NT2/D1 (cell line): ENCODE results near the gene STAT4.

Source experiments
- DNase-seq: peaks from one replicate; pipeline ENCODE4 v3.0.0-alpha.2; 2011; ENCODE audit warnings: low read depth, low spot score
- H3K27me3 ChIP-seq: 2 replicates; pipeline ENCODE4 v1.6.0; 2011; ENCODE audit warnings: mild to moderate bottlenecking; ENCODE audit not compliant: insufficient read length, insufficient read depth
- H3K36me3 ChIP-seq: 2 replicates; pipeline ENCODE4 v1.6.1; 2011; ENCODE audit warnings: mild to moderate bottlenecking, low read length, mixed read lengths; ENCODE audit not compliant: insufficient read depth, insufficient read length
- H3K4me1 ChIP-seq: 2 replicates; pipeline ENCODE4 v1.5.1; 2011; ENCODE audit not compliant: insufficient read depth, insufficient read length
- H3K4me3 ChIP-seq: 2 replicates; pipeline ENCODE4 v1.5.1; 2011; ENCODE audit warnings: low read depth; ENCODE audit not compliant: insufficient read length
- H3K9ac ChIP-seq: 2 replicates; pipeline ENCODE4 v1.6.0; 2011; ENCODE audit warnings: low read depth; ENCODE audit not compliant: insufficient read length
- H3K9me3 ChIP-seq: 2 replicates; pipeline ENCODE4 v1.5.1; 2011; ENCODE audit warnings: mild to moderate bottlenecking, low read length; ENCODE audit not compliant: insufficient read depth
- SUZ12 ChIP-seq: IDR thresholded peaks from 2 replicates; pipeline ENCODE4 v1.6.1; 2011; ENCODE audit not compliant: insufficient read length, insufficient read depth; ENCODE audit errors: extremely low read depth
- YY1 ChIP-seq: IDR thresholded peaks from 2 replicates; pipeline ENCODE4 v1.6.1; 2011; ENCODE audit not compliant: insufficient read length, insufficient read depth
- ZNF274 ChIP-seq: IDR thresholded peaks from 2 replicates; pipeline ENCODE4 v1.6.1; 2011; ENCODE audit warnings: mild to moderate bottlenecking, low read depth, low read length

The STAT4 gene

GRCh38 chr2:191190435-191190834 lies 39.6 kb upstream of the STAT4 start:
- no peak for DNase-seq

GRCh38 chr2:191189112-191189635 lies 38.4 kb upstream of the STAT4 start:
- H3K27me3 ChIP-seq, result no peaks in the 10 kb centered on the region
- H3K4me1 ChIP-seq, result no peaks in the 10 kb centered on the region
- DNase-seq, result no peak
- TF ChIP-seq SUZ12, result no peak
- no peak for TF ChIP-seq YY1
- TF ChIP-seq ZNF274, result no peak
- no peaks in the 10 kb centered on the region for H3K9me3 ChIP-seq
- H3K4me3 ChIP-seq, result no peak overlapping the region
- H3K36me3 ChIP-seq, result no peaks in the 10 kb centered on the region
- no peak overlapping the region for H3K9ac ChIP-seq

More at GRCh38 chr2:191190435-191190834, 39.6 kb upstream of the STAT4 start:
- no peaks in the 10 kb centered on the region for H3K27me3 ChIP-seq
- no peaks in the 10 kb centered on the region for H3K9me3 ChIP-seq
- no peak overlapping the region for H3K4me3 ChIP-seq
- H3K4me1 ChIP-seq, result no peaks in the 10 kb centered on the region
- H3K36me3 ChIP-seq, result no peaks in the 10 kb centered on the region
- no peak overlapping the region for H3K9ac ChIP-seq
- TF ChIP-seq SUZ12 (no peak), YY1 (no peak), ZNF274 (no peak)

- Histone ChIP-seq H3K36me3 (no peaks in the 10 kb centered on the region), H3K9ac (no peak overlapping the region), H3K4me3 (no peak overlapping the region), H3K9me3 (no peaks in the 10 kb centered on the region), H3K4me1 (no peaks in the 10 kb centered on the region), H3K27me3 (no peaks in the 10 kb centered on the region)
- TF ChIP-seq YY1 (no peak), SUZ12 (no peak), ZNF274 (no peak)
- DNase-seq, result no peak
These were observed 37.8 kb upstream of the STAT4 start for GRCh38 chr2:191188550-191189093.

GRCh38 chr2:191187105-191187829 lies 36.5 kb upstream of the STAT4 start:
- TF ChIP-seq SUZ12, result no peak
- TF ChIP-seq YY1, result no peak
- no peak for TF ChIP-seq ZNF274
- H3K4me3 ChIP-seq, result no peak overlapping the region
- H3K9ac ChIP-seq, result no peak overlapping the region
- no peaks in the 10 kb centered on the region for H3K27me3 ChIP-seq
- no peaks in the 10 kb centered on the region for H3K36me3 ChIP-seq
- DNase-seq, result no peak
- H3K4me1 ChIP-seq, result no peaks in the 10 kb centered on the region
- H3K9me3 ChIP-seq, result no peaks in the 10 kb centered on the region

- TF ChIP-seq ZNF274, result no peak
- TF ChIP-seq YY1, result no peak
- no peak for TF ChIP-seq SUZ12
- no peaks in the 10 kb centered on the region for H3K27me3 ChIP-seq
- DNase-seq, result no peak
- H3K9me3 ChIP-seq, result no peaks in the 10 kb centered on the region
- no peak overlapping the region for H3K9ac ChIP-seq
- H3K36me3 ChIP-seq, result no peaks in the 10 kb centered on the region
- no peaks in the 10 kb centered on the region for H3K4me1 ChIP-seq
- H3K4me3 ChIP-seq, result no peak overlapping the region
These were observed 33.7 kb upstream of the STAT4 start for GRCh38 chr2:191184457-191184856.

GRCh38 chr2:191183516-191183915 lies 32.7 kb upstream of the STAT4 start:
- Histone ChIP-seq H3K27me3 (no peaks in the 10 kb centered on the region), H3K4me3 (no peak overlapping the region), H3K36me3 (no peaks in the 10 kb centered on the region), H3K9ac (no peak overlapping the region), H3K4me1 (no peaks in the 10 kb centered on the region), H3K9me3 (no peaks in the 10 kb centered on the region)
- TF ChIP-seq SUZ12 (no peak), YY1 (no peak), ZNF274 (no peak)
- no peak for DNase-seq

GRCh38 chr2:191183081-191183480 lies 32.3 kb upstream of the STAT4 start:
- Histone ChIP-seq H3K9me3 (no peaks in the 10 kb centered on the region), H3K4me1 (no peaks in the 10 kb centered on the region), H3K36me3 (no peaks in the 10 kb centered on the region), H3K9ac (no peak overlapping the region), H3K27me3 (no peaks in the 10 kb centered on the region), H3K4me3 (no peak overlapping the region)
- TF ChIP-seq SUZ12 (no peak), ZNF274 (no peak), YY1 (no peak)
- DNase-seq, result no peak

GRCh38 chr2:191180713-191181112 lies 29.9 kb upstream of the STAT4 start:
- H3K9ac ChIP-seq, result no peak overlapping the region
- H3K4me3 ChIP-seq, result no peak overlapping the region
- TF ChIP-seq SUZ12, result no peak
- no peaks in the 10 kb centered on the region for H3K27me3 ChIP-seq
- H3K9me3 ChIP-seq, result no peaks in the 10 kb centered on the region
- DNase-seq, result no peak
- no peaks in the 10 kb centered on the region for H3K4me1 ChIP-seq
- H3K36me3 ChIP-seq, result no peaks in the 10 kb centered on the region
